Fibroblast of skin of left biceps (primary cell): ENCODE measurements around the gene SMAD7.

ENCODE experiments used
- DNase-seq, 2 experiments: peaks; one replicate each; pipeline ENCODE4 v3.0.0-alpha.2; 2013; ENCODE audit warnings: low read depth in 2 of 2

SMAD7 gene, protein sequence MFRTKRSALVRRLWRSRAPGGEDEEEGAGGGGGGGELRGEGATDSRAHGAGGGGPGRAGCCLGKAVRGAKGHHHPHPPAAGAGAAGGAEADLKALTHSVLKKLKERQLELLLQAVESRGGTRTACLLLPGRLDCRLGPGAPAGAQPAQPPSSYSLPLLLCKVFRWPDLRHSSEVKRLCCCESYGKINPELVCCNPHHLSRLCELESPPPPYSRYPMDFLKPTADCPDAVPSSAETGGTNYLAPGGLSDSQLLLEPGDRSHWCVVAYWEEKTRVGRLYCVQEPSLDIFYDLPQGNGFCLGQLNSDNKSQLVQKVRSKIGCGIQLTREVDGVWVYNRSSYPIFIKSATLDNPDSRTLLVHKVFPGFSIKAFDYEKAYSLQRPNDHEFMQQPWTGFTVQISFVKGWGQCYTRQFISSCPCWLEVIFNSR

DNA sequence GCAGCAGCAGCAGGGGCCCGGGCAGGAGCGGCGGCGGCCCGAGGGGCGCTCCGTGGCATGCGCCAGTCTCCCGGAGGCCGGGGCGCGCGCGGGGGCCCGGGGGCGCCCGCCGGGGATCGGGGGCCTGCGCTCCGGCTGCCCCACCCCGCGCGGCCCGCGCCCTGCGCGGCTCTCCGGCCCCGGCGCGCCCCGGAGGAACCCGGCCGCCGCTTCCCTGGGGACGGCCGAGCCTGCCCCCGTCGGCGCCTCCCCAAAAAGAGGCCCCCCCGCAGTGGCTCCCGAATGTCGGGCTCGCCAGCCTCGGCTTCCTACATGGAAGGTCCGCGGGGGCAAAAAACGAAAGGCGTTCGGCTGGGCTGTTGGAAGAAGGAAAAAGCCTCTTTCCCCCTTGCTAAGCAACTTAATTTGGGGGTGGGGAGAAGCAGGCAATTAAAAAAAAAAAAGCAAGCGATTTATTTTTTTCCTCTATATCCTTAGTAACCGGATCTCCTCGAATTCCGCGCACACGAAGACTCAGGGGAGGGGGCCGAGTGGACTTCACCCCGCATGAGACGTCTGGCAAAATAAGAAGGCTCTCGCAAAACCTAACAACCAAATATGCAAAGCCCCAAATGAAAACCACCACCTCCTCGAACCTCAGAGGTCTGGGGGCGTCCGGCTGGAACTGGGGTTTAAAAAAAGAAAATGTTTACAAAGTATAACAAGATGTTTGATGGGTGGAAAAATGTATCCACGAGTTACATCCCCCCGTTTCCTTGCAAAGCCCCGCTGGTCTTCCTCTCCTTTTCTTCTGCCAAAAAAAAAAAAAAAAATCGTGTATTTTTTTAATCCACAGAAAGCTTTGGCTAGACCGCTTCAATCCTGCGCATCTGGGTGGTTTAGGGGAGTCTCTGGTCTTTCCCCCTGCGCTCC, at the start of gene SMAD7:
SMAD7 (minus strand) TSS at position 430 of the 912 bp plus-strand sequence. CDS start 541 bp downstream, outside the sequence.
- DNase-seq = no peak

DNA sequence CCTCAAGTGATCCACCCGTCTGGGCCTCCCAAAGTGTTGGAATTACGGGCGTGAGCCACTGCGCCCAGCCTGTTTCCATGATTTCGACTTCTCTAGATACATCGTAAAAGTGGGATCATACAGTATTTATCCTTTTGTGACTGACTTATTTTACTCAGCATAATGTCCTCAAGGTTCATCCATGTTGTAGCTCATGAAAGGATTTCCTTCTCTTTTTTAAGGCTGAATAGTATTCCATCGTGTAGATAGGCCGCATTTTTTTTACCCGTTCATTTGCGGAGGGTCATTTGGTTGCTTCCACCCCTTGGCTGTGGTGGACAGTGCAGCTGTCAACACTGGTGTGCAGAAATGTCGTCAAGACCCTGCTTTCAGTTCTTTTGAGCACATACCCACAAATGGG, 48.8 kb upstream of the SMAD7 start:
- DNase-seq = no peak

DNA sequence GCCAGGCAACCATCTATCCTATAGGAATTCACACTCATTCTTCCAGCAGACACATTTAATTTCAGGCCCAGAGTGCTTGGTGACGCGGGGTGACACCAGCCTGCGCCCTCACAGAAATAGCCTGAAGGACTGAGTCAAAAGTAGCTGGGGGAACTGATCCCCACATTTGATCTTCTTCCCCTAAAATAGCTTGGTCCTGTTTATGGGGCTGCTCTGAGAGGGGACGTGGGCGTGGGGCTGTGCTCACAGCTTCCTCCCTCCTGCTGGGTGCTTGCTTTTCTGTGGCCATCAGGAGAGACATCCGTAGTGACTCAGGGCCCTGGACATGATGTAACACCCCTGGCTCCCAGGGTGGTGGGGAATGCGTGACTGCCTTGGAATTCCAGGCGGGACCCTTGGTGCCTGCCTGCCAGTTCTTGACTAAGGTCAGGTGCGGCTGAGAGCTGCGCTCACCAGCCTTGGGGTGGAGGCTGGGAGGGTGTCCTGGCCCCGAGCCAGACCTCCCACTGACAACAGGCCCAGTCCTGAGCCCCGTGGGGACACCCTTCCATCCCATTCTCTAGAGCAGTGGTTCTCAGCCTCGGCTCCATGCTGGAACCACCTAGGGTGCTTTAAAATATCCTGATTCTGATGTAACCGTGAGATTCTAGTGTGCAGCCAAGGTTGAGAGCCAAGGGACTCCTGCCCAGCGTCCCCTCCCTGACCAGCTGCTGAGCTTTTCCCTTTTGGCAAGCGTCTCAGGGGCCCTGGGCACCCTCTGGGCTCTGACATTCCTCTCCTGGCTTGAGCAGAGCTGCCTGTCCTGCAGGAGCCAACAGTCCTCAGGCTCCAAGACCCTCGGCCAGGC, 47.4 kb upstream of the SMAD7 start:
- DNase-seq = peak; percentile 84

DNA sequence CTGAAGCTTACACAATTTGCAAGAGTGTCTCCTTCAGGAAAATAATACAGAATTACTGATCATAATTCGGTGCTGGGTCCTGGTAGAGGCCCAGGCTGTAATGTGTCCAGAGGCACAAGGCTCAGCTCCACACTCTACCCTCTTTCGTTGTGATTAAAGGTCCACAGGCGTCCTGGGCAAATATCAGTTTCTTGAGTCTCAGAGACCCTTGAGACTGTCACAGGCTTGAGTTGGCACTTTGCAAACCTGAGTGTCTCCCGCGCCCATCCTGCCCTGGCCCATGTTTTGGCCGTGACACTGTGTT, 46.9 kb upstream of the SMAD7 start:
- no peak for DNase-seq

DNA sequence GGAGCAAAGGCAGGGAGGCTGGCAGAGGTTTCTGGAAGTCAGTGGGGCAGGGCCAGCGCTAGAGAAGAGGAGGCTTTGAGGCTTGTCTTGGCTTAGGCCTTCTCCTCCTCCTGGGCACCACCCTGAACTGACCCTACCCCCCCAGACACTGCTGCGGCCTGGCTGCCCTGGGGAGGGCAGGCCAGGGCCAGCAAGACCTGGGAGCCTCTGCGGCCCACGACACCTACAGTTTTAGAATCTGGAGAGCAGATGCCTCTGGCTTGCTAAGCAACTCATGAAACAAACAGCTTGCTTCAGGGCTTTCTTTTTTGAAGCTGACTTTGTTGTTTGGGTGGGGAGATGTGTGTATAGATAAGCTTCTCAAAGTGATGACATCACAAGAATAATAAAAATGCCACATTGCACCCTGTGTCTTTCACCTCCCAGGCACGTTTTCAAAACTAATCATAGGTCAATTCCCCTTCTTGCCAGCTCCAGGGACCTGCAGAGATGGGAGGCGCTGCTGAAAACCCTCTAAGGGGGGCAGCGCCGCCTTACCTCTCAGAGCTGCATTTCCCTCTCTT, 46.2 kb upstream of the SMAD7 start:
- DNase-seq = peak in 1 of 2 experiments; percentile 40

DNA sequence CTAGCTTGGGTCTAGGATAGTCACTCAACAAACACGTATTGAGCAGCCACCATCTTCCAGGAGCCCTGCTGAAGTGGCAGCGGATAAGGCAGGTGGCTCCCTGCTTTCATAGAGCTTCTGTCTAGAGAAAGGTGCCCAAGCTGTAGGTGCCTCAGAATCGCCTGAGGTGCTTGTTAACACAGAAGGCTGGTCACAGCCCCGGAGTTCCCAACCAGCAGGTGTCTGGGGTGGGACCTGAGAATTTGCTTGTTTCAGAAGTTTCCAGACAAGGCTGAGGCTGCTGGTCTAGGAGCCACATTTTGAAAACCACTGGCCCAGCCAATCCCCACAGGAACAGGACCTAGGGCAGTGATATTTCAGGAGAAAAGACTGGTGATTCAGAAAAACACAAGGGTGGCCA, 45.3 kb upstream of the SMAD7 start:
- no peak for DNase-seq

DNA sequence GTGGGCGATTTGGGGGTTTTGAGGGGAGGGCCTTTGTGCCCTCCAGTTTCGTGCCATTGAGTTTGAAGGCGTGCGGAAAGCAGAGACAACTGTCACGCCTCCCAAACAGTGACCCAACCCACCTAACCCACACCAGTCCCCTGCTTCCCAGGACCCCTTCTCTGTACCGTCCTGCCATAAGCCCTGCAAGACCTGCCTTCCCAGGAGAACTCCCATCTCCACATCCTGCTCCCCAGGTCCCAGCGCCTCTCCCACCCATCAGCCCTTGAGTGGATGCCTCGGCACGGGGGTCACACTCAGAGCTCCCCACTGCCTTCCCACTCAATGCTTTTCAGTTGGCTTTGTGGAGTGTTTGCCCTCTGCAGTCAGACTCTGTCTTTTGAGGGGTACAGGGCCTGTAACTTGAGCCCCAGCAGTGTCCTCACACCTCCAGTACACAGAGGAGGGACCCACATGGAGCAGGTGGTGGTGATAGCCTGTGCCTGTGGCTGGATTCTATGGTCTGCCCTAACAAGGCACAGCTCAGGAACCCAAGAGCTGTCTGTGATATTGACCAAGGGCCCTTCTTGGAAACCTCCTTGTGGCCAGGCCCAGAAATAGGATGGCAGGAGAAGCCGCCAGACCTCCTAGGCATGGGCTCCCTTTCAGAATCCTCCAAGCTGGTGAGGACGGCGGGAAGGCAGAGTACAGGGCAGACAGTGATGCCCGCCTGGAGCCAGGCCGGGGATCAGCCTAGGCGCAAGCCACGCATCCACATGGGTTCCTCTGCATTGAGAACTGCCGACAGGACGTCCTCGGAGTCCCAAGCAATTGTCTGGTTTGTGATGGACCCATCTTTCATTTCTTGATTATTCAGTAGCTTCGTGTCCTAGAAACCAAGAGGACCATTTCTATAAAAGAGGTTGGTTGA, 44.4 kb upstream of the SMAD7 start:
- no peak for DNase-seq

DNA sequence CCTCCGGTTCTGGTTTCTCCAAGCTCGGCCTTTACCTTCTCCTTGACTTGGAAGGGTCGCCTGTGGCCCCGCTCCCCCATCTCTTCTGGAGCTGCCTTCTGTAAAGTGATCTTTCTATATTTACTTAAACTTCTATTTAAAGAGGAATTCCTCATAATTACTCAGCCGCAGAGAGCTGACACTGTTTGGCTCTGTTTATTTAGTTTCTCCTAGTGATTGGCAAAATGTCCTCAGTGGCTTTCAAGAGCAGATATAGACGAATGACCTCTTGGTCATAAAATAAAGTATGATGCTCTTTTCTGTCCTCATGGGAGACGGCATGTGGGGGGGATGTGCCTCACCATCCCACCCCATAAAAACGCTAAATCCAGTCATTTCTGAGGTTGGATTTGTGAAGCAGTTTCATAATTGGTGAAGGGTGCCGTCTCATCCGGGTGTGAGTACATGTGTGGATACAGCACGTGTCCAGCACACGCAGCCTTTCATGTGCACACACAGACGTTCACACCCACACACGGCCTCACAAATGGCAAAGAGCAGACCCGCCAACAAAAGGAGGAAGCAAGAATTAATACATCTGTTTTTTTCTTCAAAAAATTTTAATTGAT, 43.4 kb upstream of the SMAD7 start:
- DNase-seq = peak in 1 of 2 experiments; percentile 44

DNA sequence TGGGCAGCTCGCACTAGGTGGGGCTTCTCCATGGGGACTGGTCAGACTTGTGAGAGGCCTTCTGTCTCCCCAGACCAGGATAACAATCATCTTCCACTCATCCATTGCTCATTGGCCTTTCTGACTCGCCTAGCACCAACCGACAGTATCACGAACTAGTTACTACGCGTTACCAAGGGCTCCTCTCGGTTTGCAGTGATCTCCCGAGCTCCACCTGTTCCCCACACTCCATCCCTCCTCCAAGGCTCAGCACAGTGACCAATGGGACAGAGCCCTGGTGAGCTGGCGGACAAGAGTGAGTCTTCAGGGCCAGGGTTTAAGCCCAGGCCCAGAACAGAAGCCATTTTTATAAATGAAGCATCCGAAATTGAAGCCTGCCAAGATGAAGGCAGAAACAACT, 42.8 kb upstream of the SMAD7 start:
- no peak for DNase-seq

DNA sequence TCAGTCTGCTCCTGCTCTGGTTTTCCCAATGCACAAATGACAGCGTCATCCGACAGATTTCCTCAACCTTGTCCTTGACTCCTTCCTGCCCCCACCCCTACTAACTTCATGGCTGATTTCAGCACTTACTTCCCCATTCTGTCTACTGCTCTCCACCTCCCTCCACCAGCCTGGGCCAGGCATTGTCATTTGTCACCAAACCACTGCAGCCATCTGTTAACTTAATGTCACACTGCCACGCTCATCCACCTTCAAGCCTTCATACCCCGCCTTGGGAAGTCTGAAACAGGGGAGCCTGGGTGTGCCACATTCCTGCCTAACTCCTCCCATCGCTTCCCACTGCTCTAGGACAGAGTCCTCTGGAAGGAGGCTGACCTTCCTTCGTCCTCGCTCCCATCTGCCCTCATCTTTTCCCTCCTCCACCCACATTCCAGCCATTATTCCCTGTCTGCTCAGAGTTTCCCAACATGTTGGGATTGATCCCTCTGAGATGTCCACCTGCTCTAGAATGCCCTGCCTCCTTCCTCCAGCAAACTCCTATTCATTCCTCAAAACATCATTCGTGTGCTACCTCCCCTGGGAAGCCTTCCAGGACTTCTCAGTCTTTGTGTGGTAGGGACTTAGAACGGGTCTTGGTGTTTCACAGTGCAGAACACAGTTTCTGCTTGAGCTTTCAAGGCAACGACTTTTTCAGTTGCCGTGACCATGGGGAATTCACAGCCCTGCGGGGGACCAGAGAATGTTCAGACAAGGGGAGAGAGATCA, 42.2 kb upstream of the SMAD7 start:
- DNase-seq = no peak

DNA sequence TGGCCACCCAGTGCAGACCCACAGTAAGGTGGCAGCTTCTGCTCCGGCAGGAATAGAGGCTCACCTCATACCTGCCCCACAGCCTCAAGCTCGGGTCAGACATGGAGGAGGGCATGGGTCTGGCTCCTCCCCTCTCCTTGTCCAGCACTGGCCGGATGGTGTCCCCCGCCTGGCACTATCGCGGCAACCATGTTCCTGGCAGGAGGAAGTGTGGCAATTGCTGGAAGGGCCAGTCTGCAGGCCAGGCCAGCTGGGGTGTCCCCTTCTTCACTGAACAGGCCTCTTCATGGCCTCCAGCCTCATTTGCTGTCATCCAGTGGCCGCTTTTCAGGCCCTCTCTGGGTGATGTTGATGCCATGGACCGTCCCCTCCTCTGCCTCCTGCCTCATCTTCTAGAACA, 41.4 kb upstream of the SMAD7 start:
- no peak for DNase-seq

DNA sequence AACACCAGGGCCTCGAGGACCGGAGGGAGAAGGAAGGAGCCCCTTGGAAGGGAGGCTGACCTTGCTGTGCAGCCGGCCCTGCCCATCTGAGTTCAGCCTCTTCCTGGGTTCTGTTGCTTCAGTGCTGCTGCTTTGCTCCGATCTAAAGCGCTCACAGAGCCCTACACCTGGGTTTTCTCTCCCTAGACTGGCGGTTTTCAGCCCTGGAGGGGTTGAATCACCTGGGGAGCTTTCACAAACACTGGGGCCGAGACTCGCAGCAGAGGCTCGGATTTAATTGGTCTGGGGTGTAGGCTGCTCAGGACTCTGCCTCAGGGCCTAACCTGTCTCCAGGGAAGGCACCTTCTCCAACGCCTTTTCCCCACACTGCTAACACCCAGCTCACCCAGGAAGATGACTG, 40.9 kb upstream of the SMAD7 start:
- no peak for DNase-seq

DNA sequence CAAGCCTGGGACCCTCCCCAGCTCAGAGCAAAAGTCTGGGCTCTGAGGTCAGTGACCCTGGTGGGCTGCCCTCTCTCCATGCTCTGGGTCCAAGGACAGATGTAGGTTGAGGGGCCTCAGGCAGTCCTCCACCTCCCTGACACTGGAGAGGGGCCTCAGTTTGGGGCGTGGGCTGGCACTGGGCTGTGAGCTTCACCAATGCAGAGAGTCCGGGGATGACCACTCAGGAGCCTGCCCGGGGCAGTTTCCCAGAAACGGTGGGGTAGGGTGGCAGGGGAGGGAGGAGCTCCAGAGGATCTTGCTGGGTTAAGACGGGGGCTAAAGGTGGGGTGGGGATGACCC, 40.5 kb upstream of the SMAD7 start:
- no peak for DNase-seq

DNA sequence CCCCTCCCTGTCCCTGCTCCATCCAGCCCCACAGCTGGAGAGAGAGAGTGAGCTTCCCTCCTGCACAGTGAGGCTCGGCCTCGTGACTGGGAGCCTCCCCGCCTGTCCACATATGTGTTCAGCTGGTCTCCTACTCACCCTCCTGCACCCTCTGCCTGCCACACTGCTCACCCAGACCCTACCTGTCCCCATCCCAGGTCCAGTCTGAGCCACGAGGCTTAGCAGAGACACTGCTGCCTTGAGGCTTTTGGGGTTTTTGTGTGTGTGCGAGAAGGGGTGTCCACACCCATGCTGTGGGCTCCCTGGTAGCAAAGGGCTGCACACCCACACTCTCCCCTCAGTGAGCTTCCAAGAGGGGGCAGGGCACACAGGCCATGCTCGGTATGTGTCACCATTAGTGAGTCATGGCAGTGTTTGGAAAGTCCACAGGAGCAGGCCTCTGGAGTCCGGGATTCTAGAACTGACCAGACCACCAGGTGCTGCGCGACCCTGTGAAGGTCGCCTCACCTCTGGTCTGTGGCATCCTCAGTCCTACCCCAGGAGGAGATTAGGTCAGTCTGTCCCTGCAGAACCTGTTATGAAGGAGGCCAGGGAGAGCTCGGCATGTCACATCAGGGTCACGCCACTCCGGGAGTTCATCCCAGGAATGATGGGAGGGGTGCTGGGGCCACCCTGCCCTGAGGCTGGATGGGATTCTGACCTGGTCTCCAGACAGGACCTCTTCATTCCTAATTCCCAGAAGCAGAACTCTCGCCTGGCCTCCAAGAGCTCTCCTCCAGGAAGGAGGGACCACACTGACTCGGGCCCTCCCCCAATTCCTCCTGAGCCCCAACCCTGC, 39.9 kb upstream of the SMAD7 start:
- DNase-seq = no peak

DNA sequence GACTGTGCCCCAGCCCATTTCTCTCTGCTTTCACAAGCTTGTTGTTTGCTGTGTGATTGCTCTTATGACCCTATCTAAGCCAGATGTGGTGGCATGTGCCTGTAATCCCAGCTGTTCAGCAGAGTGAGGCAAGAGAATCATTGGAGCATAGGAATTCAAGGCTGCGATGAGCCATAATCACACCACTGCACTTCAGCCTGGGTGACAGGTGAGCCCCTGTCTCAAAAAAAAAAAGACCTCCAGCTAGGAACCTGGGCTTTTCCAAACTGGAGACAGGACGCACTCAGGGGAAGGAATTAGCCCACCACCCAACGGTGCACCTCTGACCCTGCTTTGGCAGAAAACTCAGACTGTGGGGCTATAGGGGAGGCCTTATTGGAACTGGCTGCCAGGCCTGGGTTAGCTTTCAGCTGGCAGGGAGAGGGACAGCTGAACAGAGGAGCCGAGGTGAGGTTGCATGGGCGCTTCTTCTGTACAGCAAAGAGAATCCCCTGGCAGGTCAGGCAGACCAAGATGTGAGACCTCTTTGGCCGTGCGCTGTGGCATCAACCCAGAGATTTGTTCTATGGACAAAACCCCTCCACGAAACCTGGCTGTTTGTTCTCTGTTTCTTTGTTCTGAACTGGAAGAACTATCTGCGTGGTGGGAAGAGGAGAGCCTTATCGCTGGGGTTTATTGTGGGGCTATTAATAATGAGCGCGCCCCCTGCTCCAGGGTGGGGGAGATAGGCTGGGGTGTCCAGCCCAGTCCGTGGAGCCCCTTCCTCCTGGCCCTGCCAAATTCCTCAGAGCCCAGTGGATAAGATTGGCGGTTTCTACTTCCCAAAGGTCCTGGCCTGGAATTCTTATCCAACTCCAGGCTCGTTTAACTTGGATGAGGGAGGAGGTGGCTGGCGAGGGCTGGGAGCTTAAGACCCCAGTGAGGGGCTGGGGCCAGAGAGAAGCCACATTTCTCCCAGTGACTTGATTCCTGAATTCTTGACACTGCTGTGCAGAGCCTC, 38.8 kb upstream of the SMAD7 start:
- no peak for DNase-seq

DNA sequence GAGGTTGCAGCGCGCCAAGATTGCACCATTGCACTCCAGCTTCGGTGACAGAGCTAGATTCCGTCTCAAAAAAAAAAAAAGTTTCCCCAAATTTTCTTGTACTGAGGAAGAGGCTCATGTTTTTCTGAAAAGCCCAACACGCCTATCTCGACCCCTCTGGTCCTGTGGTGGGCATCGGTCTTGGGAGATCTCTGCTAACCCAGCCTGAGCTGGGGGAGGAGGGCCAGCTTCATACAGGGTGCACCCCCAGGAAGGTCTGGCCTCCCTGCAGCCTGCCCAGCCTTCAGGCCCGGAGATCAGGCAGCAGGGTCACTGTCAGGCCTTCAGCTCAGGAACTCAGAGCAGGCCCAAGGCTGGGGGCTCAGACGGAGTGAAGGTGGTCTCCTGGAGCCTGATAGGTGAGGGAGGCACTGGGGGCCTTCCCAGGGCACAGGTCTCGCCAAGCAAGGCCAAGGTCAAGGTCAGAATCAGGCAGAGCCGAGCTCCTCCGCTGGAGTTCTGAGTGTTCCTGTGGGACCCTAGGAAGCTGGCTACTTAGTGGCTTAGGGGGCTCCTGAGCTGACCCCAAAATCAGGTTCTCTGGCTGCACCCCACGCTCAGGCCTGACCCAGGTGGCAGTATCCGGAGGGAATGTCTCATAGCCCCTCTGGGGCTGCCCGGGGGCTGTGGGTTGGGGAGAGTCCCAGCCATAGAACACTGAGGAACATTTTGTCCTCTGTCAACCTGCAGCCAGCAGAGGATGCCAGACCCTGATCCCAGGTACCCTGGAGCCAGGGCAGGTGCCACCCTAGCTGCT, 37.9 kb upstream of the SMAD7 start:
- DNase-seq = no peak

DNA sequence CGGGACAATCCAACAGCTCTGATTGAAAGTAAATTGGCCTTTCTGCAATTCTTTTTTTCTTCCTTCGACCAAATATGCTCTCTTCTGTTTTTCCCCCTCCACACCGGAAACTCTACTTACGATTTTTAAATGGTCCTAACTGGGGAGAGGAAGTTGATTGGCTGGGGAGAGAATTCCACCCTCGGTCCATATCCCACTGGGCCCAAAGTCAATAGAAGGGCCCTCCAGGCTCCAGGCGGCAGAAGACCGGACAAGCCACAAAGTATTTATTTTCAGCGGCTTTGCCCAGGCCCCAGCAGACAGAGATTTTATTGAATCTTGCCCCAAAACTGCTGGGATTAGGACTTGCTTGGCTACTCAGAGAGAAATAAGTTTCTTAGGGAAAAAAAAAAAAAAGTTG, 37.1 kb upstream of the SMAD7 start:
- DNase-seq = no peak
